Spleen (tissue), 11 donors: ENCODE results near the gene DPP4. TPM values are rescaled to one million over a fixed set of nuclear protein-coding genes. Genes with fewer than 3 reads are reported as not detected.

ENCODE experiments used
- DNase-seq: peaks from one replicate; pipeline ENCODE4 v3.0.0-alpha.2; 2020
- H3K27ac ChIP-seq, 8 donors: fragments of 200-600 bp; sonication (generic) in 7 of 8; 1 replicate in 4 of 8; 2 replicates in 4 of 8; pipeline versions ENCODE4 v1.5.0 to v1.8.0; 2016 to 2021; ENCODE audit warnings: inconsistent platforms in 4 of 8, mild to moderate bottlenecking in 4 of 8, moderate library complexity in 1 of 8
- H3K27me3 ChIP-seq, 7 donors: fragments of 200-600 bp; sonication (generic) in 6 of 7; replicated peaks in 1 of 7; 1 replicate in 4 of 7; 2 replicates in 3 of 7; pipeline versions ENCODE4 v1.5.0 to v1.8.0; 2016 to 2021; ENCODE audit warnings: inconsistent platforms in 3 of 7, mild to moderate bottlenecking in 1 of 7
- H3K36me3 ChIP-seq, 6 donors: fragments of 200-600 bp; sonication (generic) in 5 of 6; 1 replicate in 4 of 6; 2 replicates in 2 of 6; pipeline versions ENCODE4 v1.5.0 to v1.8.0; 2016 to 2021; ENCODE audit warnings: inconsistent platforms in 2 of 6
- H3K4me1 ChIP-seq, 6 donors: fragments of 200-600 bp; sonication (generic) in 5 of 6; 1 replicate in 3 of 6; 2 replicates in 3 of 6; pipeline versions ENCODE4 v1.5.0 to v1.8.0; 2016 to 2021; ENCODE audit warnings: inconsistent platforms in 3 of 6
- H3K4me3 ChIP-seq, 8 donors: fragments of 200-600 bp; sonication (generic) in 7 of 8; 1 replicate in 4 of 8; 2 replicates in 4 of 8; pipeline versions ENCODE4 v1.5.0 to v1.8.0; 2016 to 2021; ENCODE audit warnings: inconsistent platforms in 4 of 8, mild to moderate bottlenecking in 4 of 8, moderate library complexity in 2 of 8
- H3K9me3 ChIP-seq, 8 donors: fragments of 200-600 bp; sonication (generic) in 7 of 8; 1 replicate in 4 of 8; 2 replicates in 4 of 8; pipeline versions ENCODE4 v1.5.0 to v1.8.0; 2016 to 2021; ENCODE audit warnings: inconsistent platforms in 4 of 8
- POLR2A ChIP-seq, 3 donors: fragments of 450-650 bp; IDR thresholded peaks; one replicate each; pipeline ENCODE4 v1.5.1; 2017; ENCODE audit warnings: antibody characterized with exemption in 3 of 3, mild to moderate bottlenecking in 1 of 3
- POLR2AphosphoS5 ChIP-seq, 3 donors: sonication (generic); formaldehyde crosslinking; IDR thresholded peaks; one replicate each; pipeline ENCODE4 v1.5.1; 2017; ENCODE audit warnings: antibody characterized with exemption in 3 of 3
- WGBS, 5 donors: extraction: QIAGEN DNeasy Blood & Tissue Kit in 3 of 5; methylation state at CpG; one replicate each; pipeline versions ENCODE4 v1.1.5 to v1.1.7; 2013 to 2018; 5-methylcytosine and 5-hydroxymethylcytosine counted together
- intact Hi-C: fragments of 100-400 bp; cut with DNase I; formaldehyde crosslinking; loops from one replicate; pipeline ENCODE4 v1.15.0; 2023; ENCODE audit warnings: low total_unique reads
- polyA plus RNA-seq, 3 donors: library from polyadenylated mRNA; stranded (reverse); fragments of 200-250 nt; gene quantifications; one replicate each; pipeline ENCODE4 v1.2.1, GENCODE V29; 2013
- total RNA-seq, 7 donors: library from RNA; depleted of rRNA in 3 of 7; stranded (reverse); fragments of >200 nt in 3 of 7; fragmentation: NEBNext Ultra II Directional in 4 of 7; extraction: Animal tissue kit (Norgen Biotek cat#: 25700) in 4 of 7; gene quantifications; one replicate each; pipeline versions ENCODE4 v1.1.0 to v1.2.1, GENCODE V29; 2016 to 2021
- TF ChIP-seq, protein P1 (sequence below), 11 experiments: fragments of 200-600 bp in 7 of 11; fragments of 450-650 bp in 4 of 11; sonication (generic) in 4 of 11; IDR thresholded peaks in 8 of 11; conservative IDR thresholded peaks in 3 of 11; 1 replicate in 7 of 11; 2 replicates in 4 of 11; pipeline versions ENCODE4 v1.4.0 to v1.8.0; 2016 to 2021; ENCODE audit warnings: antibody characterized with exemption in 11 of 11, inconsistent platforms in 4 of 11, mild to moderate bottlenecking in 1 of 11
- donor health status: healthy with polysubstance abuse.
- donor health status: DM: no; HTN: no; CAD: no; lungs with moderate emphysema.
- donor health status: DM: no; HTN: no; CAD: no.
- donor health status: Bipolar disorder and iron deficiency.
- donor health status: healthy.
- donor health status: DM: no; HTN: no; CAD: no.
- donor health status: DM: yes; HTN: yes; CAD: no.

Gene DPP4
- total and polyA plus RNA-seq, 10 donors: 1.3 to 28.6 (median 18.4) TPM

DNA sequence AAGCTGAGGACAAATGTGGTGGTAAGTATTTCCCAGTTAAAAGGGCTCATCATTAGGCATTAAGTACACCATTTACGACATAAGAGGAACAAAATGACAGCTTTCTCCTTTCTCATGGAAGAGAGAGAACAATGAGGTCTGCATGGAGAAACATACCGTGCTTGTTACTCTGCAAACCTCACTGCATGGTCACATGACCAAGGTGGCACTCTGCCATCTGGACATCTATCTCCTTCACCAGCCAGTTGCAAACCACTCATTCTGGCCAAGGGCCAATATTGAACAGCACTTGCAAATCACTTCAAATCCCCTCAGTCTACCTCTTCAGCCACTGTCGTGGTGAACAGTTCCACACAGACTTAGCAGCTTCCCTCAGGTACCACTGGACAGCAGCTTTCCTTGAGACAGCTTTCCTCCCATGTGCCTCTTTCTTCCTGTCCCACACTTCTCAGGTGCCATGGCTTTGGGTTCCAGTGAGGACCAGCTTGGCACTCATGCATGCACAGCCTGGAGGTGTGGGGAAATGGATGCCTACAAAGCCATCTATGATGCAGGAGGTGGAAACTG, 29.5 kb upstream of the DPP4 start:
- WGBS, 5 donors: 57 to 79% (median 66%) methylated on average over 3 of the region's 3 CpGs
- Histone ChIP-seq H3K36me3 (no peaks in the 10 kb centered on the region), H3K27me3 (no peaks in the 10 kb centered on the region), H3K4me1 (no peaks in the 10 kb centered on the region), H3K27ac (no peak overlapping the region), H3K9me3 (no peaks in the 10 kb centered on the region), H3K4me3 (no peak overlapping the region)
- TF ChIP-seq POLR2AphosphoS5 (IDR thresholded peaks at IDR 0.05) (no peak), POLR2A (IDR thresholded peaks at IDR 0.05) (no peak)
- TF ChIP-seq, protein P1, sequence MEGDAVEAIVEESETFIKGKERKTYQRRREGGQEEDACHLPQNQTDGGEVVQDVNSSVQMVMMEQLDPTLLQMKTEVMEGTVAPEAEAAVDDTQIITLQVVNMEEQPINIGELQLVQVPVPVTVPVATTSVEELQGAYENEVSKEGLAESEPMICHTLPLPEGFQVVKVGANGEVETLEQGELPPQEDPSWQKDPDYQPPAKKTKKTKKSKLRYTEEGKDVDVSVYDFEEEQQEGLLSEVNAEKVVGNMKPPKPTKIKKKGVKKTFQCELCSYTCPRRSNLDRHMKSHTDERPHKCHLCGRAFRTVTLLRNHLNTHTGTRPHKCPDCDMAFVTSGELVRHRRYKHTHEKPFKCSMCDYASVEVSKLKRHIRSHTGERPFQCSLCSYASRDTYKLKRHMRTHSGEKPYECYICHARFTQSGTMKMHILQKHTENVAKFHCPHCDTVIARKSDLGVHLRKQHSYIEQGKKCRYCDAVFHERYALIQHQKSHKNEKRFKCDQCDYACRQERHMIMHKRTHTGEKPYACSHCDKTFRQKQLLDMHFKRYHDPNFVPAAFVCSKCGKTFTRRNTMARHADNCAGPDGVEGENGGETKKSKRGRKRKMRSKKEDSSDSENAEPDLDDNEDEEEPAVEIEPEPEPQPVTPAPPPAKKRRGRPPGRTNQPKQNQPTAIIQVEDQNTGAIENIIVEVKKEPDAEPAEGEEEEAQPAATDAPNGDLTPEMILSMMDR (IDR thresholded peaks at IDR 0.05 in 8 of 11, conservative IDR thresholded peaks at IDR 0.05 in 3 of 11): no peak
- intact Hi-C loops: no loop called here
- DNase-seq: no peak

DNA sequence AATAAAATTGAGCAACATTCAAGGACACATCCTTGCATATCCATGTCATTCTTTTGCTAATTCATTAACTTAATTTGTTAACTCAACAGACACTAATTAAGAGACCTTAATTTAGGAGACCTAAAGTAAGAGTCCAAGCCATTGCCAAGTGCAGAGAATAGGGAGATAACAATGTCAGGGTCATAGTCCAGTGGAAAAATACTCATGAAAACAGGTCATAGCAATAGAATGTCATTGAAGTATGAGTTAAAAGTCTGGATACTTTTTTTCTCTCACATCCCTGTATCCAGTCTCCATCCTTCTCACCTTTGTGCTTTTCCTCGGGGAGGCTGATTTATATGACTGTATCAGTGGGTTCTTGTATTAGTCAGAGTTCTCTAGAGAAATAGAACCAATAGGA, 26.6 kb upstream of the DPP4 start:
- no peaks in the 10 kb centered on the region for H3K27me3 ChIP-seq
- no peak for DNase-seq
- H3K36me3 ChIP-seq: no peaks in the 10 kb centered on the region
- intact Hi-C loops: no loop called here
- WGBS, 5 donors: 57 to 81% (median 81%) methylated on average over 1 of the region's 1 CpG
- no peak overlapping the region for H3K27ac ChIP-seq
- TF ChIP-seq POLR2AphosphoS5 (IDR thresholded peaks at IDR 0.05): no peak
- TF ChIP-seq, protein P1 (IDR thresholded peaks at IDR 0.05 in 8 of 11, conservative IDR thresholded peaks at IDR 0.05 in 3 of 11): no peak
- no peak for TF ChIP-seq POLR2A (IDR thresholded peaks at IDR 0.05)
- H3K9me3 ChIP-seq: no peaks in the 10 kb centered on the region
- H3K4me1 ChIP-seq: no peaks in the 10 kb centered on the region
- H3K4me3 ChIP-seq: no peak overlapping the region

DNA sequence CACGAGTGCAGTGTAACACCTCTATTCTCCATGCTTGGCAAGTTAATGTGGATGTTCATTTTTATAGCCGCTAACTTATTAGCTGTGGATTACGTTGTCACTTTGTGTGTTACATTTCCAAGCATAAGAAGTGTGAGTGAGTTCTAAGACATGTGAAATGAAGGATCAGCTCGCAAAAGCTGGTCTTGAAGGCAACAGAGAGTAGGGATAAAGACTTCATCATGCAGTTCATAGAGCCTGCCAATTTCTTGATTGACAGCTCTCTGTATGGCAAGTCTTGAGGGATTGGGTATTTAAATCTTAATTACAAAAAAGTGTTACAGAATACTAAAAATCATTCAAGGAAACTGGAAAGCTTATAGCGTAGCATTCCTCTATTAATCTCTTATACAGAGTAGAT, 25.8 kb upstream of the DPP4 start:
- Histone ChIP-seq H3K36me3 (no peaks in the 10 kb centered on the region), H3K9me3 (no peaks in the 10 kb centered on the region), H3K27ac (no peak overlapping the region), H3K27me3 (no peaks in the 10 kb centered on the region), H3K4me3 (no peak overlapping the region), H3K4me1 (no peaks in the 10 kb centered on the region)
- intact Hi-C loops: no loop called here
- DNase-seq: no peak
- TF ChIP-seq POLR2A (IDR thresholded peaks at IDR 0.05) (no peak), POLR2AphosphoS5 (IDR thresholded peaks at IDR 0.05) (no peak)
- TF ChIP-seq, protein P1 (IDR thresholded peaks at IDR 0.05 in 8 of 11, conservative IDR thresholded peaks at IDR 0.05 in 3 of 11): no peak
- WGBS, 5 donors: 93 to 96% (median 94%) methylated on average over 5 of the region's 5 CpGs

DNA sequence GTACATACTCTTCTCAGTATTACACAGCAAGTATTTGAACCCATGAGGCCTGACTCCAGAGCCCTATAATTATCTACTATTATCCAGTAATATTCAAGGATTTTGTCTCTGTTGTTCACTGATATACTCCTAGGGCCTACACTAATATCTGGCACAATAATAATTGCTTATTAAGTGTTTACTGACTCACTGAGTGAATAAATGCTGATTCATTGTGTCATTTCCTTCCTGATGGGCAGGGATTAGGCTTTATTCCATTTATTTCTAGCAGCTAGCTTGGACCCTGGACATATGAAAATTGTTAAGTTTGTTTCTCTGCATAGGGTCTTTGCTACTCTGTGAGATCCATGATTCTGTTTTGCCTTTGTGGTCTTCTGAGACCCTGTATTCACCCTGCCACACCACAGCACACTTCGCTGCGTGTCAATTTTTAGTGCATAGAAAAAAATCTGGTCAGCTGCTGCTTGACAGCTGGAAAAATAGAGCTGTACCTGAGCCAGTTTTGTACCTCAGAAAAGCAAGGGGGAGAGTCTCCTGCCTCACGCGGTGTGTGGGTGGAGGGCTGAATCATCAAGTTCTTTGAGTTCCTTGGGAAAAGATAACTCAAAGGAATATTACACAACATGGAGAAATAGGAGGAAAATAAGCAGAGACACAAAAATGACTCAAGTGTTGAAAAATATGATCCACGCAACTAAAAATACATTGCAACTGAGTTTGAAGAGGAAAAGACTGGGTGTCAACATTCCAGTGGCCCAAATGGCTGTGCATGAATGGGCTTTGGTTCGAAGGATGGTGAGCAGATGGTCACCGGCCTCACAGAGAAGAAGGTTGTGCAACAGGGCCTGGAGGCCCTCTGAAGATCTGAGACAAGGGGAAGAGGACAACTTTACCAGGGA, 18.9 kb upstream of the DPP4 start:
- H3K27me3 ChIP-seq: no peaks in the 10 kb centered on the region
- no peaks in the 10 kb centered on the region for H3K36me3 ChIP-seq
- no peaks in the 10 kb centered on the region for H3K9me3 ChIP-seq
- no peak for TF ChIP-seq POLR2AphosphoS5 (IDR thresholded peaks at IDR 0.05)
- TF ChIP-seq, protein P1 (IDR thresholded peaks at IDR 0.05 in 8 of 11, conservative IDR thresholded peaks at IDR 0.05 in 3 of 11): no peak
- no peak for TF ChIP-seq POLR2A (IDR thresholded peaks at IDR 0.05)
- no peak overlapping the region for H3K27ac ChIP-seq
- H3K4me3 ChIP-seq: no peak overlapping the region
- intact Hi-C loops: no loop called here
- H3K4me1 ChIP-seq: no peaks in the 10 kb centered on the region
- WGBS, 5 donors: 81 to 91% (median 88%) methylated on average over 7 of the region's 7 CpGs
- no peak for DNase-seq
